OCI-LY1 (cell line): ENCODE measurements around the gene ODAM.

Experiments
- EZH2 ChIP-seq: fragments of 200-600 bp; sonication (generic), shearing (Covaris generic); IDR thresholded peaks from 2 replicates; pipeline ENCODE4 v1.8.0; 2017; ENCODE audit warnings: borderline replicate concordance, mixed run types, mild to moderate bottlenecking, antibody characterized with exemption, low read length, moderate library complexity, mixed read lengths
- TF ChIP-seq, protein P1 (sequence below): fragments of 200-600 bp; sonication (generic), shearing (Covaris generic); IDR thresholded peaks from 2 replicates; pipeline ENCODE4 v1.5.1; 2017; ENCODE audit warnings: mild to moderate bottlenecking, antibody characterized with exemption, low read length, moderate library complexity, mixed read lengths

DNA sequence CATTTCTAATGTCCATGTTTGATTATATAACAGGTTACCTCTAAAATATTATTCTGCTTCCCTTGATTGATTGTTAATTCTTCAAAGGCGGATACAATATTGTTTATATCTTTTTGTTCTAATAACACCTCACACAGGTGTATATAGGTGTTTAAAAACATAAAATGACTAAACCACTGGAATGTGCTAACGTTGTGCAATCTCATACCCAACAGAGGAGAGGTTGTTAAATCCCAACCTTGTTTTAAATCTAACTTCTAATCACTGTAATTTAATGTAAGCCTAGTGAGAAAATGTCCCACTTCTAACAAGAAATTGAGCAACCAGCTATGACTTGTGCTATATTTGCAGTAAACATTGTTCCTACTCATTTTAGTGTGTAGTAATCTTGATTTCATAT is 1.3 kb downstream of the ODAM start:
- TF ChIP-seq, protein P1, sequence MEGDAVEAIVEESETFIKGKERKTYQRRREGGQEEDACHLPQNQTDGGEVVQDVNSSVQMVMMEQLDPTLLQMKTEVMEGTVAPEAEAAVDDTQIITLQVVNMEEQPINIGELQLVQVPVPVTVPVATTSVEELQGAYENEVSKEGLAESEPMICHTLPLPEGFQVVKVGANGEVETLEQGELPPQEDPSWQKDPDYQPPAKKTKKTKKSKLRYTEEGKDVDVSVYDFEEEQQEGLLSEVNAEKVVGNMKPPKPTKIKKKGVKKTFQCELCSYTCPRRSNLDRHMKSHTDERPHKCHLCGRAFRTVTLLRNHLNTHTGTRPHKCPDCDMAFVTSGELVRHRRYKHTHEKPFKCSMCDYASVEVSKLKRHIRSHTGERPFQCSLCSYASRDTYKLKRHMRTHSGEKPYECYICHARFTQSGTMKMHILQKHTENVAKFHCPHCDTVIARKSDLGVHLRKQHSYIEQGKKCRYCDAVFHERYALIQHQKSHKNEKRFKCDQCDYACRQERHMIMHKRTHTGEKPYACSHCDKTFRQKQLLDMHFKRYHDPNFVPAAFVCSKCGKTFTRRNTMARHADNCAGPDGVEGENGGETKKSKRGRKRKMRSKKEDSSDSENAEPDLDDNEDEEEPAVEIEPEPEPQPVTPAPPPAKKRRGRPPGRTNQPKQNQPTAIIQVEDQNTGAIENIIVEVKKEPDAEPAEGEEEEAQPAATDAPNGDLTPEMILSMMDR, result no peak
- no peak for TF ChIP-seq EZH2
